HEK293T (cell line): ENCODE measurements around the gene BNIPL.

ENCODE experiments used
- ARNT ChIP-seq: fragments of 450-650 bp; IDR thresholded peaks from 2 replicates; pipeline ENCODE4 v1.6.1; 2017; ENCODE audit warnings: mild to moderate bottlenecking
- BHLHE40 ChIP-seq: fragments of 450-650 bp; IDR thresholded peaks from 2 replicates; pipeline ENCODE4 v1.6.1; 2016; ENCODE audit warnings: mild to moderate bottlenecking, moderate library complexity, borderline replicate concordance
- ELF4 ChIP-seq: fragments of 450-650 bp; IDR thresholded peaks from 2 replicates; pipeline ENCODE4 v1.6.1; 2017; ENCODE audit warnings: antibody characterized with exemption
- FOXA1 ChIP-seq: fragments of 450-650 bp; IDR thresholded peaks from 2 replicates; pipeline ENCODE4 v1.6.1; 2016; ENCODE audit warnings: mild to moderate bottlenecking
- FOXM1 ChIP-seq: fragments of 450-650 bp; IDR thresholded peaks from 2 replicates; pipeline ENCODE4 v1.6.1; 2017; ENCODE audit warnings: mild to moderate bottlenecking, borderline replicate concordance
- HDGF ChIP-seq: fragments of 450-650 bp; IDR thresholded peaks from 2 replicates; pipeline ENCODE4 v1.6.1; 2017; ENCODE audit warnings: antibody characterized with exemption, borderline replicate concordance
- L3MBTL2 ChIP-seq: fragments of 450-650 bp; conservative IDR thresholded peaks from 2 replicates; pipeline ENCODE4 v1.6.1; 2016; ENCODE audit warnings: mild to moderate bottlenecking
- SUZ12 ChIP-seq: fragments of 450-650 bp; IDR thresholded peaks from 2 replicates; pipeline ENCODE4 v1.6.1; 2016; ENCODE audit warnings: mild to moderate bottlenecking
- TARDBP ChIP-seq: fragments of 450-650 bp; IDR thresholded peaks from 2 replicates; pipeline ENCODE4 v1.6.1; 2016
- ZNF384 ChIP-seq: fragments of 450-650 bp; IDR thresholded peaks from 2 replicates; pipeline ENCODE4 v1.6.1; 2016

DNA sequence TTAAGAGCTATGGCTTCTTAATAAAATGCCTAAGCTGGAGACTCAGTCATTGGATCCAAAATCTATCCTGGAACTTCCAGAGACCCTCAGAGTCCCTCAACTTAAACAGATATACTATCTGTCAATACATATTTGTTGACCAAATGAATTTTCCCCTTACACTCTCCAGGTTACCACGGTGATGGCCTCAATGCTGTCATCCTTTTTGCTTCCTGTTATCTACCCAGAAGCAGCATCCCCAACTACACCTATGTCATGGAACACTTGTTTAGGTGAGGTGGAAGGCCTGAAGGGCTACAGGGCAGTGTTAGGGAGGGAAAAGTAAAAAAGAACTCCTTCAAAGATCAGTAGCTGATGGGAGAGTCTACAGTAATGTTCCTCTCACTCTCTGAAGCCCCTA, 6.8 kb downstream of the BNIPL start:
- no peak for TF ChIP-seq BHLHE40
- no peak for TF ChIP-seq FOXM1
- TF ChIP-seq FOXA1 = no peak
- no peak for TF ChIP-seq ELF4
- no peak for TF ChIP-seq ZNF384
- TF ChIP-seq SUZ12 = no peak
- no peak for TF ChIP-seq ARNT
- no peak for TF ChIP-seq TARDBP
- TF ChIP-seq HDGF = no peak
- TF ChIP-seq L3MBTL2 = no peak
